HG03066 (cell line): ENCODE results near the gene PRKD2.
"Not testable (repeated sequence)": the region's sequence is repeated elsewhere in the genome, so short reads cannot be mapped to it uniquely, and the experiment has no call there.

ENCODE experiments used
- ATAC-seq: cut with Tn5 transposase; IDR thresholded peaks from one replicate; pipeline ENCODE4 v1.9.1; 2021; ENCODE audit warnings: low read depth; ENCODE audit not compliant: unreplicated experiment

Gene PRKD2

DNA sequence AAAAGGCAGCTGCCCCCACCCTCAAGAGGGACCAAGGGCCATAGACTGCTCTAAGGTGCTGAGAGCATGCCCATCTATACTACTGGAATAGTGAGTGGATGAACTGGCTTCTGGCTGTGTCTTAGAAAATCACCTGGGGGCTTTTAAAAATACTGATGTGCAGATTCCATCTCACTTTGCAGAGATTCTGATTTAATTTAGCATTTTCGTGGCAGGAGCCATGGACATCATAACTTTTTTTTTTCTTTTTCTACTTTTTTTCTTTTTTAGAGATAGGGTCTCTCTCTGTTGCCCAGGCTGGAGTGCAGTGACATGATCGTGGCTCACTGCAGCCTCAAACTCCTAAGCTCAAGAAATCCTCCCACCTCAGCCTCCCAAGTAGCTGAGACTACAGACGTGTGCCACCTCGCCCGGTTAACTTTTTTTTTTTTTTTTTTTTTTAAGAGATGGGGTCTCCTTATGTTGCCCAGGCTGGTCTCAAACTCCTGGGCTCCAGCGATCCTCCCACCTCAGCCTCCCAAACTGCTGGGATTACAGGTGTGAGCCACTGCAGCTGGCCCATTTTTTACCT is 4.1 kb downstream of the PRKD2 start:
- not testable (repeated sequence) for ATAC-seq

GRCh38 chr19:46710687-46711086 is 6.2 kb downstream of the PRKD2 start:
- no peak for ATAC-seq

GRCh38 chr19:46704379-46705076 is 12.4 kb downstream of the PRKD2 start:
- ATAC-seq: no peak

GRCh38 chr19:46700704-46701103 is 16.2 kb downstream of the PRKD2 start:
- no peak for ATAC-seq

DNA sequence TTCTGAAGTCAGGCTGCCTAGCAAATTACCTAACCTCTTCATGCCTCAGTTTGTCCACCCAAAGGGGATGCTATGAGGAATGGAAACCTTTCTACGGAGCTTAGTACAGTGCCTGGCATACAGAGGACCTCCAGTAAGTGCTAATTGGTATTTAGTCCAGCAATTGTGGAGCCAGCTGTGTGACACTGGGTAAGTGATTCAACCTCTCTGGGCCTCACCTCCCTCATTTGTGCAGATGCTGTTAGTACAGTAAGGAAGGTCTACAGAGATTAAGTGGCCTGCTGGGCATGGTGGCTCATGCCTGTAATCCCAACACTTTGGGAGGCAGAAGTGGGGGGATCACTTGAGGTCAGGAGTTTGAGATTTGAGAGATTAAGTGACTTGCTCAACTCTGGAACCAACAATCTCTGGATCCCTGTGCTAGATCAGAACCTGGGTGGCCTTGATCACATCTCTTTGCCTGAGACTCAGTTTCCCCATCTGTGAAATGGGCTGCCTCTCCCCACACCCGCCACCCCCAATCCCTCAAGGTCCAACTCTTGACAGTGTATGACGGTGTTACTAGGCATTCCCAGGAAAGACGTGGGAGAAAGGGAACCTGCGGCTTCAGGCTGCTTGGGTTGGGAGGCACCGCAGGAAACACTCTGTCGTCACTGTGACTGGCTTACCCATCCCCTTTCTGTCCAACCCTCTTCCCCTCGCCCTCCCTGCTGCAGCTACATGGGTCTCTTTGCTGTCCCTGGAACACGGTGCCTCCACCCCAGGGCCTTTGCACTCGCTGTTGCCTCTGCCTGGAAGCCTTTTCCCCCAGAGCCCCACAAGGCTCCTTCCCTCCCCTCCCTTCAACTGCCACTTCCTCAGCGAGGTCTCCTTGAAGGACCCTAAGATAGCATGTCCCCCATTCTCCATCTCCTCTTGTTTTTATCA is 18.3 kb downstream of the PRKD2 start:
- ATAC-seq: no peak

- ATAC-seq: no peak
Measured at GRCh38 chr19:46697204-46697960, 19.5 kb downstream of the PRKD2 start.

- no peak for ATAC-seq
Measured at GRCh38 chr19:46696866-46697203, 20.1 kb downstream of the PRKD2 start.

DNA sequence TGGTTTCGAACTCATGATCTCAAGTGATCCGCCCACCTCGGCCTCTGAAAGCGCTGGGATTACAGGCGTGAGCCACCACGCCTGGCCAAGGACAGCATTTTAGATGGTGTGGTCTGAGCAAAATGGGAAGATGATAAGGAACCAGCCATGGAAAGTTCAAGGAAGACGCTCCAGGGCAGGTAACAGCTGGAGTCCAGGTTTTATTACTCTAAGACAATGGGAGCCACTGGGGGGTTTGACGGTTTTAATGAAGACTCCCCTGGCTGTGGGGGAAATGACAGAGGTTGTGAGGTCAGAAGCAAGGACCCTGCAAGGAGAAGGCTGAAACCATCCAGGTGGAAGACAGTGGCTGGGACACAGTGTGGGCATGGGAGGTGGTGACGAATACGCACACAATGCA is 20.9 kb downstream of the PRKD2 start:
- ATAC-seq: no peak

GRCh38 chr19:46693760-46694159 is 23.2 kb downstream of the PRKD2 start:
- no peak for ATAC-seq

GRCh38 chr19:46692918-46693722 is 23.8 kb downstream of the PRKD2 start:
- ATAC-seq: no peak

DNA sequence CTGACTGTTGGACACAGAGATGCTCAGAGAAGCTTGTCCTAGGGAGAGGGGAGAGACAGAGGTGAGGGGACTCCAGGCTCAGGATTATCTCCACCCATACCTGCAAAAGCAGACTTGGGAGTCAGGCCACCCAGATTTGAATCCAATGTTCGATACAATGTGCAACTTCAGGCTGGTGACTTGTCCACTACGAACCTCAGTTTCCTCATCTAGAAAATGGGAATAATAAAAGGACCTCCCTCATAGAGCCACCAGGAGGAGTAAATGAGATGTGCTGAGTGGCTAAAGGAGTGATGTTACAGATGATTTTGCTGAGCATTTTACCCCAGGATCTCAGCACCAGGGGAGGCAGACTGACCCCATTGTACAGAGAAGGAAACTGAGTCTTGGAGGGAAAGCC is 25.0 kb downstream of the PRKD2 start:
- ATAC-seq: no peak

DNA sequence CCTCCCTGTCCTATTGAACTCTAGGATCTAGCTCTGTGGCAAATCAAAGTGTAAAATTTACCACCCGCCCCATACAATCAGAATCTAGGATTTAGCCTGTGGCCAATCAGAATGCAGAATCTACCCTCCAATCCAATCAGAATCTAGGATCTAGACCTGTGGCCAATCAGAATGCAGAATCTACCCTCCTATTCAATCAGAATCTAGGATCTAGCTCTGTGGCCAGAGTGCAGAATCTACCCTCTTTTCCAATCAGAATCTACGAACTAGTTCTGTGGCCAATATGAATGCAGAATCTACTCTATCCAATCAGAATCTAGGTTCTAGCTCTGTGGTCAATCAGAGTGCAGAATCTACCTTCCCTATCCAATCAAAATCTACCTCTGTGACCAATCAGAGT is 25.8 kb downstream of the PRKD2 start:
- ATAC-seq: no peak

DNA sequence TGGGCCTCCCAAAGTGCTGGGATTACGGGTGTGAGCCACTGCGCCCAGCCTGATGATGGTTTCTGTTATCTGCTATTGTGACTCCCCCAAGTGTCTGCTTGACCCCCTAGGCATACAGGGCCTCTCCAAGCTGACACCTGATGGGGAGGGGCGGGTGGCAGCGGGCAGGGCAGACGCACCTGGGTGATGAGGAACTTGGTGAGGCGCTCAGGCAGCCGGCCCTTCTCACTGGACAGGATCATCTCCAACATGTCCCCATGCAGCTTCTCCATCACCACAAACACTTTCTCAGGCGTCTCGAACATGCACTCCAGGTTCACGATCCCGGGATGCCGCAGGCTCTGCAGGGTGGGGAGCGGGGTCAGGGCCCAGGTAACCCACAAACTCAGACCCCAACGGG is 27.6 kb downstream of the PRKD2 start:
- ATAC-seq: no peak

GRCh38 chr19:46687438-46688145 is 29.3 kb downstream of the PRKD2 start:
- ATAC-seq: no peak

DNA sequence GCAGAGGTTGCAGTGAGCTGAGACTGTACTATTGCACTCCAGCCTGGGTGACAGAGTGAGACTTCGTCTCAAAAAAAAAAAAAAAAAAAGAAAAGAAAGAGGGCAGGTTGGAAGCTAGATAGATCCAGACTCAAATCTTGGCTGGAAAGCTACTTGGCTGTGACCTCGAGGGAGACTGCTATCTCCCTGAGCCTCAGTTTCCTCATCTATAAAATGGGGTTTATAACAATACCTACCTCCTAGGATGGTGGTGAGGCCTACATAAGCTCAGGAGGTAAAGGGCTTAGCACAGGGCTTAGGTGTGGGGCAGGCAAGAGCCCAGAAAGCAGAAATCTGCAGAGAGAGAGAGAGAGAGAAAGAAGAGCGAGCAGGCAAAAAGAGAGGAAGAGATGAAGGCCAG is 31.7 kb downstream of the PRKD2 start:
- ATAC-seq: no peak

- ATAC-seq: no peak
Measured at GRCh38 chr19:46678110-46678732, 38.7 kb downstream of the PRKD2 start.

DNA sequence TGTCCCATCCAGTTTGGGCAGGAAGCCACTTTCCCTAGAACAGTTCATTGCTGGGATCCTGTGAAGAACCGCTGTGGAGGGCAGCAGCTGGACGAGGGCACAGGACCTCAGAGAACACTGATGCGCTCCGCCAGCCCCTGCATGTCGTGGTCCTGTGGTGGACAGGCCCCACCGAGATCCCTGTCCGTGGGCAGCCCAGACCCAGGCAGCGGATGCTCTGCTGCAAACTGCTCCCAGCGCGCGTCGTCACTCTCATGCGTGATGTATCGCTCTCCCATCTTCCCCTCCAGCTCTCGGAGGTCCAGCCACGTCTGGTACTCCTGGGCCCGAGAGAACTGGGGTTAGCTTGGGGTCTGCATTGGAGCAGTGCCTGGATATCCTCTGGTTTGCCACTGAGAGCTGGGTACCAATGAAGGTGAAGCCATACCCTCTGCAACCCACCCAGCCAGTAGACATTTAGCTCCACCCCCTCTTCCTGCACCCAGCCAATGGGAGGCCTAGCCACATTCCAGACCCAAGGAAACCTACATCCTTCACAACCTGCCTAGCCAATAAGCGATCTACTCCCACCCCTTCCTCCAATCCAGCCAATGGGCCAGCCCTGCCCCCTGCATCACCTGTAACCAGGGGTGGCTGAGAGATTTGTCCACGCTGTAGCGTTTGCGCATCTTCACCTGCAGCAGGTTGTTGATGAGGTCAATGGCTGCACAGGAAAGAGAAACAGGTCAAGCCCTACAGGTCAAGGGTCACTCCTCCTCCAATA is 42.3 kb downstream of the PRKD2 start:
- no peak for ATAC-seq

DNA sequence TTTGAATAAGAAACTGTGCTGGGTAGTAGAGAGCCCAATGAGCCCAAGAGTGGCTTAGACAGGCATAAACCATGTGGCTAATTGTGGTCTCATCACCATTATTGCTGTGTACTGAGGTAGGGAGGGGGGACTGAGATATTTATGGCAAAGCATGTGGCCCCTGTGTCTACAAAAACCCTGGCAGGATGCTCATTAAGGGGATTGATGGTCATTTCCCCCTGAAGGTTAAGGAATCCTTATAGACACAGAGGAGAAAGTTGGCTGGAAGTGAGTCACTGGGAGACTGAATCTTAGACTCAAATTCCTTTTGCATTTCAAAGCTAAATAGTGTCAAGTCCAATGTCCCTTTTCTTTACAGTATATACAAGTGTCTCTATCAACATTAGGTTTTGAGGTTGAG is 46.1 kb downstream of the PRKD2 start:
- no peak for ATAC-seq
